Measurements from ENCODE around the gene DPH5. TPM values are rescaled to one million over a fixed set of nuclear protein-coding genes. Genes with fewer than 3 reads are reported as not detected.
A peak's percentile ranks its signal among the peaks of the same experiment; 100 is the strongest.

The DPH5 gene
- total and polyA plus RNA-seq, 2 donors (not counting 3 experiments of a cell fraction or from before 2014, with no cell fraction given): 37.2 to 43.6 TPM

- no peaks in the 10 kb centered on the region for H3K9me1 ChIP-seq (replicated peaks; ENCODE audit: control insufficient read depth, extremely low read depth, insufficient read depth, low read length)
- no peak overlapping the region for H3K4me3 ChIP-seq (replicated peaks in 1 of 3; ENCODE audit: insufficient read depth in 1 of 3, low read depth in 1 of 3, low read length in 3 of 3)
- H3K9ac ChIP-seq (replicated peaks; ENCODE audit: extremely low read depth, insufficient read depth, low read length): peak overlapping the region; percentile 39
- H3K27me3 ChIP-seq (ENCODE audit: control insufficient read depth in 2 of 2, insufficient read depth in 2 of 2, low read length in 2 of 2): no peaks in the 10 kb centered on the region
- peaks cover 39% of the 10 kb centered on the region for H3K4me1 ChIP-seq (ENCODE audit: control insufficient read depth, extremely low read depth, insufficient read depth, low read length)
- no peaks in the 10 kb centered on the region for H3K9me3 ChIP-seq (replicated peaks; ENCODE audit: control insufficient read depth, insufficient read depth, low read length)
- ChIA-PET POLR2A (no interaction called here), CTCF (interaction anchor here (0.6 to 1.5 kb wide), 8 partner anchors 23 to 354 kb away, joined by 3 to 6 read pairs (median 4); no protein-coding TSS in a partner anchor)
- peak; percentile 84 for DNase-seq (ENCODE audit: low read depth, low spot score)
- H4K20me1 ChIP-seq (replicated peaks; ENCODE audit: control insufficient read depth, extremely low read depth, insufficient read depth, low read length): no peaks in the 10 kb centered on the region
- TF ChIP-seq POLR2A (IDR thresholded peaks at IDR 0.05; ENCODE audit: low read depth, low read length): no peak
- TF ChIP-seq FOS (IDR thresholded peaks at IDR 0.05; ENCODE audit: borderline replicate concordance, insufficient read depth, low read length): peak; percentile 81
- peak; percentile 83 for TF ChIP-seq JUN (IDR thresholded peaks at IDR 0.05; ENCODE audit: borderline replicate concordance, insufficient read depth, insufficient read length, low read depth)
- TF ChIP-seq CTCF (IDR thresholded peaks at IDR 0.05; ENCODE audit: extremely low read depth in 1 of 2, insufficient read depth in 1 of 2, low read depth in 1 of 2, low read length in 2 of 2): no peak
- TF ChIP-seq MYC (IDR thresholded peaks at IDR 0.05; ENCODE audit: low read depth, low read length): no peak
- TF ChIP-seq POLR2AphosphoS5 (IDR thresholded peaks at IDR 0.05; ENCODE audit: insufficient read depth, low read depth, low read length): no peak
- no peak for TF ChIP-seq GATA2 (IDR thresholded peaks at IDR 0.05; ENCODE audit: insufficient read depth, insufficient read length, low read depth, low read length)
- no peak for TF ChIP-seq MAX (IDR thresholded peaks at IDR 0.05; ENCODE audit: insufficient read depth, insufficient read length)
- TF ChIP-seq EZH2 (IDR thresholded peaks at IDR 0.05; ENCODE audit: borderline replicate concordance, low read depth, low read length, severe bottlenecking): no peak
- H3K27ac ChIP-seq (ENCODE audit: insufficient read depth, low read depth, low read length): peak overlapping the region; percentile 56
- FAIRE-seq: peak; percentile 56
- peak overlapping the region; percentile 67 for H3K4me2 ChIP-seq (ENCODE audit: insufficient read depth, low read length)
- peaks cover 0 to 4% of the 10 kb centered on the region in 2 experiments for H3K36me3 ChIP-seq (ENCODE audit: control insufficient read depth in 2 of 2, extremely low read depth in 1 of 2, insufficient read depth in 2 of 2, low read length in 2 of 2)
- peaks cover 4% of the 10 kb centered on the region for H3K79me2 ChIP-seq (ENCODE audit: control insufficient read depth, insufficient read depth, low read length)
- no peak overlapping the region for H2AFZ ChIP-seq (ENCODE audit: low read depth, low read length)
- intact Hi-C loops (cut with micrococcal nuclease): no loop called here
- BruUV-seq (replicated peaks): no TSS peak
- dilution Hi-C loops (cut with MboI; ENCODE audit: extremely low pct_ligation_motif_present, low sequenced_read_pairs): no loop called here
Observed at GRCh38 chr1:100955322-100955721, 70.3 kb downstream of the DPH5 start.

All from endothelial cell of umbilical vein (primary cell).